Amygdala (tissue), 56 donors: ENCODE measurements around the gene PPP1R8.
"Not testable (repeated sequence)": the region's sequence is repeated elsewhere in the genome, so short reads cannot be mapped to it uniquely, and the experiment has no call there.

ENCODE experiments used
- DNase-seq, 56 donors: peaks; one replicate each; lab custom pipeline; 2025; lab: John Stamatoyannopoulos, UW

PPP1R8 gene

GRCh38 chr1:27830621-27831440 is at the start of gene PPP1R8:
Gene PPP1R8, plus strand, starts transcription at chr1:27830782. Its CDS starts 54 bp downstream, at chr1:27830836.
- DNase-seq = peak; percentile 58 to 96 (median 88)

- DNase-seq = no peak
Measured at GRCh38 chr1:27782950-27783349, 47.6 kb upstream of the PPP1R8 start.

GRCh38 chr1:27784700-27785099 is 45.9 kb upstream of the PPP1R8 start:
- DNase-seq = no peak

GRCh38 chr1:27785781-27786455 is 44.7 kb upstream of the PPP1R8 start:
- DNase-seq = no peak

GRCh38 chr1:27787895-27788294 is 42.7 kb upstream of the PPP1R8 start:
- no peak for DNase-seq

GRCh38 chr1:27789540-27790041 is 41.0 kb upstream of the PPP1R8 start:
- no peak for DNase-seq

GRCh38 chr1:27790270-27790669 is 40.3 kb upstream of the PPP1R8 start:
- DNase-seq = not testable (repeated sequence)

GRCh38 chr1:27795601-27796000 is 35.0 kb upstream of the PPP1R8 start:
- DNase-seq = no peak

GRCh38 chr1:27804791-27805190 is 25.8 kb upstream of the PPP1R8 start:
- no peak for DNase-seq

- no peak for DNase-seq
Measured at GRCh38 chr1:27806758-27807157, 23.8 kb upstream of the PPP1R8 start.

- DNase-seq = no peak
Measured at GRCh38 chr1:27807385-27807784, 23.2 kb upstream of the PPP1R8 start.

GRCh38 chr1:27808131-27808530 is 22.5 kb upstream of the PPP1R8 start:
- not testable (repeated sequence) for DNase-seq

- no peak for DNase-seq
Measured at GRCh38 chr1:27809883-27810282, 20.7 kb upstream of the PPP1R8 start.

GRCh38 chr1:27811741-27812500 is 18.7 kb upstream of the PPP1R8 start:
- no peak for DNase-seq

- no peak for DNase-seq
Measured at GRCh38 chr1:27816921-27817630, 13.5 kb upstream of the PPP1R8 start.

- DNase-seq = no peak
Measured at GRCh38 chr1:27821761-27822315, 8.7 kb upstream of the PPP1R8 start.

- no peak for DNase-seq
Measured at GRCh38 chr1:27823784-27824183, 6.8 kb upstream of the PPP1R8 start.

- no peak for DNase-seq
Measured at GRCh38 chr1:27824411-27824810, 6.2 kb upstream of the PPP1R8 start.

- DNase-seq = not testable (repeated sequence)
Measured at GRCh38 chr1:27829339-27829960, 1.1 kb upstream of the PPP1R8 start.
